ENCODE data around the gene TCTN3. TPM values are rescaled to one million over a fixed set of nuclear protein-coding genes. Genes with fewer than 3 reads are reported as not detected.

The TCTN3 gene
- total and polyA plus RNA-seq, 2 of the 13 experiments (the other 11 are each of a cell fraction or from before 2014, with no cell fraction given) = 53.3 to 60.0 TPM

- TF ChIP-seq, protein P1, sequence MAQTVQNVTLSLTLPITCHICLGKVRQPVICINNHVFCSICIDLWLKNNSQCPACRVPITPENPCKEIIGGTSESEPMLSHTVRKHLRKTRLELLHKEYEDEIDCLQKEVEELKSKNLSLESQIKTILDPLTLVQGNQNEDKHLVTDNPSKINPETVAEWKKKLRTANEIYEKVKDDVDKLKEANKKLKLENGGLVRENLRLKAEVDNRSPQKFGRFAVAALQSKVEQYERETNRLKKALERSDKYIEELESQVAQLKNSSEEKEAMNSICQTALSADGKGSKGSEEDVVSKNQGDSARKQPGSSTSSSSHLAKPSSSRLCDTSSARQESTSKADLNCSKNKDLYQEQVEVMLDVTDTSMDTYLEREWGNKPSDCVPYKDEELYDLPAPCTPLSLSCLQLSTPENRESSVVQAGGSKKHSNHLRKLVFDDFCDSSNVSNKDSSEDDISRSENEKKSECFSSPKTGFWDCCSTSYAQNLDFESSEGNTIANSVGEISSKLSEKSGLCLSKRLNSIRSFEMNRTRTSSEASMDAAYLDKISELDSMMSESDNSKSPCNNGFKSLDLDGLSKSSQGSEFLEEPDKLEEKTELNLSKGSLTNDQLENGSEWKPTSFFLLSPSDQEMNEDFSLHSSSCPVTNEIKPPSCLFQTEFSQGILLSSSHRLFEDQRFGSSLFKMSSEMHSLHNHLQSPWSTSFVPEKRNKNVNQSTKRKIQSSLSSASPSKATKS (CRISPR knock-in tag; IDR thresholded peaks at IDR 0.05) = no peak
- TF ChIP-seq PHB2 (IDR thresholded peaks at IDR 0.05; ENCODE audit: partially characterized antibody) (no peak), ADNP (CRISPR knock-in tag; IDR thresholded peaks at IDR 0.05) (no peak), RXRB (CRISPR knock-in tag; IDR thresholded peaks at IDR 0.05; ENCODE audit: borderline replicate concordance) (no peak), ATF7-NPFF (CRISPR knock-in tag; IDR thresholded peaks at IDR 0.05; ENCODE audit: low read depth) (no peak), SAFB2 (CRISPR knock-in tag; IDR thresholded peaks at IDR 0.05; ENCODE audit: borderline replicate concordance, low read depth) (no peak)
- TF ChIP-seq, protein P2, sequence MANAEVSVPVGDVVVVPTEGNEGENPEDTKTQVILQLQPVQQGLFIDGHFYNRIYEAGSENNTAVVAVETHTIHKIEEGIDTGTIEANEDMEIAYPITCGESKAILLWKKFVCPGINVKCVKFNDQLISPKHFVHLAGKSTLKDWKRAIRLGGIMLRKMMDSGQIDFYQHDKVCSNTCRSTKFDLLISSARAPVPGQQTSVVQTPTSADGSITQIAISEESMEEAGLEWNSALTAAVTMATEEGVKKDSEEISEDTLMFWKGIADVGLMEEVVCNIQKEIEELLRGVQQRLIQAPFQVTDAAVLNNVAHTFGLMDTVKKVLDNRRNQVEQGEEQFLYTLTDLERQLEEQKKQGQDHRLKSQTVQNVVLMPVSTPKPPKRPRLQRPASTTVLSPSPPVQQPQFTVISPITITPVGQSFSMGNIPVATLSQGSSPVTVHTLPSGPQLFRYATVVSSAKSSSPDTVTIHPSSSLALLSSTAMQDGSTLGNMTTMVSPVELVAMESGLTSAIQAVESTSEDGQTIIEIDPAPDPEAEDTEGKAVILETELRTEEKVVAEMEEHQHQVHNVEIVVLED (CRISPR knock-in tag; IDR thresholded peaks at IDR 0.05; ENCODE audit: borderline replicate concordance) = no peak
Observed at GRCh38 chr10:95644901-95645300, 48.8 kb downstream of the TCTN3 start (continued).

DNA sequence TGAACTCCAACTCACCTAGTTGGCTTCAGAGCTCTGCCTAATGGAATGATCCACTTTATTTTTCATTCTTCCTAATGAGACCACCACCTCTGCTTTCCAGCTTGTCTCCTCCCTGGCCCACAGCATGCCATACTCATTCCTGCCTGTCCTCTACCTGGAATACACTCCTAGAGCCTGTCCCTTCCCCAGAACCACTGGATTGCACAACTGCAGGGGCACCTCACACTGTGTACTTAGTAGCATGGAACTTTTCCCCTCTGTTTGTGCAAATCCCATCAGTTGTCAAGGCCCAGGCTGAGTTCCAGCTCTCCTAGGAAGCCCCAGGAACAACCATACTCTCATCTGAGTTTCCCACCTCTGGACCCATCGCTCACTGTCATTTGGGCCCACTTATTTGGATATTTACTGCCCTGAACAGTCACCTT is 52.8 kb downstream of the TCTN3 start:
- ATAC-seq (peak; percentile 98), FAIRE-seq (peak; percentile 83), DNase-seq (ENCODE audit: low spot score) (peak; percentile 89)
- peak overlapping the region; percentile 69 for H3K27ac ChIP-seq (ENCODE audit: extremely low read length, insufficient read depth, low read length)
- no TSS peak for BruUV-seq (replicated peaks)
- WGBS (ENCODE audit: low lambda C conversion rate) = 67% methylated on average over 1 of the region's 1 CpG
- peaks cover 89% of the 10 kb centered on the region for H3K4me1 ChIP-seq (ENCODE audit: insufficient read depth, low read length)
- ChIA-PET POLR2A (interaction anchor here (1.2 to 2.3 kb wide), 2 partner anchors 10 to 16 kb away, joined by 4 to 7 read pairs; partner anchors contain the start of gene ALDH18A1), CTCF (ENCODE audit: low intra/inter-chr PET ratio, low total read pairs) (no interaction called here)
- peaks cover 34 to 76% of the 10 kb centered on the region in 2 experiments for H3K36me3 ChIP-seq (replicated peaks in 1 of 2; ENCODE audit: control insufficient read depth in 1 of 2, insufficient read depth in 2 of 2, low read length in 2 of 2)
- no peak overlapping the region for H2AFZ ChIP-seq (ENCODE audit: low read length)
- peaks cover 27% of the 10 kb centered on the region for H3K79me2 ChIP-seq (ENCODE audit: insufficient read depth, low read length)
- no peaks in the 10 kb centered on the region for H3K27me3 ChIP-seq (ENCODE audit: control insufficient read depth in 1 of 2, insufficient read depth in 2 of 2, low read length in 2 of 2)
- no peak overlapping the region for H3K4me2 ChIP-seq (ENCODE audit: low read depth, low read length)
- H3K4me3 ChIP-seq (replicated peaks in 1 of 3; ENCODE audit: insufficient read depth in 1 of 3, low read depth in 2 of 3, low read length in 3 of 3) = no peak overlapping the region
- intact Hi-C loops (cut with micrococcal nuclease; ENCODE audit: unreplicated experiment) = no loop called here
- in situ Hi-C loops (cut with HindIII; ENCODE audit: extremely low pct_ligation_motif_present, low pct_unique_long_range_greater_than_20kb) = no loop called here
- no peaks in the 10 kb centered on the region for H3K9me3 ChIP-seq (ENCODE audit: low read length)
- H4K20me1 ChIP-seq (ENCODE audit: insufficient read depth, low read length) = peaks cover under 1% of the 10 kb centered on the region; the same call in 1 of the 2 replicates
- no peak overlapping the region; the same call in 1 of the 2 replicates for H3K9ac ChIP-seq (ENCODE audit: insufficient read depth, low read depth, low read length)
- TF ChIP-seq MEF2D (CRISPR knock-in tag; IDR thresholded peaks at IDR 0.05) (peak; percentile 70; the same call in 1 of the 2 replicates), ZNF564 (CRISPR knock-in tag; IDR thresholded peaks at IDR 0.05) (peak; percentile 85; the same call in 1 of the 2 replicates)
- TF ChIP-seq, protein P3, sequence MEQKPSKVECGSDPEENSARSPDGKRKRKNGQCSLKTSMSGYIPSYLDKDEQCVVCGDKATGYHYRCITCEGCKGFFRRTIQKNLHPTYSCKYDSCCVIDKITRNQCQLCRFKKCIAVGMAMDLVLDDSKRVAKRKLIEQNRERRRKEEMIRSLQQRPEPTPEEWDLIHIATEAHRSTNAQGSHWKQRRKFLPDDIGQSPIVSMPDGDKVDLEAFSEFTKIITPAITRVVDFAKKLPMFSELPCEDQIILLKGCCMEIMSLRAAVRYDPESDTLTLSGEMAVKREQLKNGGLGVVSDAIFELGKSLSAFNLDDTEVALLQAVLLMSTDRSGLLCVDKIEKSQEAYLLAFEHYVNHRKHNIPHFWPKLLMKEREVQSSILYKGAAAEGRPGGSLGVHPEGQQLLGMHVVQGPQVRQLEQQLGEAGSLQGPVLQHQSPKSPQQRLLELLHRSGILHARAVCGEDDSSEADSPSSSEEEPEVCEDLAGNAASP (CRISPR knock-in tag; IDR thresholded peaks at IDR 0.05; ENCODE audit: borderline replicate concordance) = no peak; the same call in 1 of the 2 replicates

All from HepG2 (cell line).